Activated naive CD4-positive, alpha-beta T cell treated with anti-CD3 and anti-CD28 coated beads for 36 hours (primary cell): ENCODE results near the gene MAGI2. TPM values are rescaled to one million over a fixed set of nuclear protein-coding genes. Genes with fewer than 3 reads are reported as not detected.

Experiments
- CTCF ChIA-PET: fragments of 350-600 bp; sonication (Branson Sonifier 250); formaldehyde crosslinking; loops from one replicate; lab custom pipeline; 2021; ENCODE audit warnings: antibody characterized with exemption; lab: Charles Lee
- DNase-seq: peaks from one replicate; pipeline ENCODE4 v3.0.0-alpha.2; 2020
- H3K27ac Mint-ChIP-seq: one replicate; pipeline ENCODE4 v1.8.0; 2021; ENCODE audit warnings: mild to moderate bottlenecking, mixed read lengths
- H3K27me3 Mint-ChIP-seq: one replicate; pipeline ENCODE4 v1.8.0; 2021; ENCODE audit warnings: low read depth, mixed read lengths
- H3K36me3 Mint-ChIP-seq: one replicate; pipeline ENCODE4 v1.8.0; 2021; ENCODE audit warnings: low read depth, mixed read lengths
- H3K4me1 Mint-ChIP-seq: one replicate; pipeline ENCODE4 v1.8.0; 2021; ENCODE audit warnings: low read depth, mixed read lengths
- H3K4me3 Mint-ChIP-seq: one replicate; pipeline ENCODE4 v1.8.0; 2021; ENCODE audit warnings: mild to moderate bottlenecking, moderate library complexity, mixed read lengths
- H3K9me3 Mint-ChIP-seq: one replicate; pipeline ENCODE4 v1.8.0; 2021; ENCODE audit warnings: mixed read lengths
- intact Hi-C: fragments of 100-400 bp; cut with micrococcal nuclease; formaldehyde crosslinking; loops from one replicate; pipeline ENCODE4 v1.15.1; 2023
- total RNA-seq, 2 experiments: library from RNA; stranded (reverse); gene quantifications; one replicate each; pipeline ENCODE4 v1.2.3, GENCODE V29; 2021

MAGI2 gene
- total RNA-seq, 2 experiments from 2014 or later = 0.07 to 0.19 TPM

DNA sequence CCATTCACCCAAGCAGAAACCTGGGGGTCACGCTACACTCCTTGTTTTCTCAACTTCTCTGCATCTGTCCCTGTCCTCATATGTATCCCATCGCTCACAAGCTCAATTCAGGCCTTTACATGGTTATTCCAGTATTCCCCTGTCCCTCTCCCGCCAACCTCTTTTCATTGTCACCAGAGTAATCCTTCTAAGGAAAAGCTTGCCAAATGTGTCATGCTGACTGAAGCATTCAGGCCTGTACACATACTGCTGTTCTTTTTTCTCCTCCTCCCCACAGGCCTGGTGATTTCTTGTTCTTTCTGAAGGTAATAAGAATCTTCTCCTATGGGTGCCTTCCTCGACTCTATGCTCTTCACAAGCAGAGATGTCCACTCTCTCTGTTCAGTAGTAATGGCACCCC lies 1372.7 kb downstream of the MAGI2 start:
- peaks cover 2% of the 10 kb centered on the region for H3K27me3 Mint-ChIP-seq
- no peak overlapping the region for H3K4me3 Mint-ChIP-seq
- H3K36me3 Mint-ChIP-seq = no peaks in the 10 kb centered on the region
- intact Hi-C loops = no loop called here
- CTCF ChIA-PET = no interaction called here
- H3K9me3 Mint-ChIP-seq = no peaks in the 10 kb centered on the region
- DNase-seq = no peak
- no peak overlapping the region for H3K27ac Mint-ChIP-seq
- no peaks in the 10 kb centered on the region for H3K4me1 Mint-ChIP-seq

GRCh38 chr7:78080241-78080640 lies 1373.2 kb downstream of the MAGI2 start:
- no peaks in the 10 kb centered on the region for H3K4me1 Mint-ChIP-seq
- H3K36me3 Mint-ChIP-seq = no peaks in the 10 kb centered on the region
- no peak overlapping the region for H3K27ac Mint-ChIP-seq
- H3K9me3 Mint-ChIP-seq = no peaks in the 10 kb centered on the region
- intact Hi-C loops = no loop called here
- CTCF ChIA-PET = interaction anchor here (1.4 kb wide), 1 partner anchor 60 kb away, joined by 4 read pairs; no protein-coding TSS in a partner anchor
- no peak for DNase-seq
- no peak overlapping the region for H3K4me3 Mint-ChIP-seq
- H3K27me3 Mint-ChIP-seq = peaks cover 2% of the 10 kb centered on the region

- CTCF ChIA-PET = no interaction called here
- Mint-ChIP-seq H3K27me3 (no peaks in the 10 kb centered on the region), H3K4me3 (no peak overlapping the region), H3K9me3 (no peaks in the 10 kb centered on the region), H3K4me1 (no peaks in the 10 kb centered on the region), H3K27ac (no peak overlapping the region), H3K36me3 (no peaks in the 10 kb centered on the region)
- intact Hi-C loops = no loop called here
- DNase-seq = no peak
Observed at GRCh38 chr7:78074713-78075112, 1378.8 kb downstream of the MAGI2 start.

DNA sequence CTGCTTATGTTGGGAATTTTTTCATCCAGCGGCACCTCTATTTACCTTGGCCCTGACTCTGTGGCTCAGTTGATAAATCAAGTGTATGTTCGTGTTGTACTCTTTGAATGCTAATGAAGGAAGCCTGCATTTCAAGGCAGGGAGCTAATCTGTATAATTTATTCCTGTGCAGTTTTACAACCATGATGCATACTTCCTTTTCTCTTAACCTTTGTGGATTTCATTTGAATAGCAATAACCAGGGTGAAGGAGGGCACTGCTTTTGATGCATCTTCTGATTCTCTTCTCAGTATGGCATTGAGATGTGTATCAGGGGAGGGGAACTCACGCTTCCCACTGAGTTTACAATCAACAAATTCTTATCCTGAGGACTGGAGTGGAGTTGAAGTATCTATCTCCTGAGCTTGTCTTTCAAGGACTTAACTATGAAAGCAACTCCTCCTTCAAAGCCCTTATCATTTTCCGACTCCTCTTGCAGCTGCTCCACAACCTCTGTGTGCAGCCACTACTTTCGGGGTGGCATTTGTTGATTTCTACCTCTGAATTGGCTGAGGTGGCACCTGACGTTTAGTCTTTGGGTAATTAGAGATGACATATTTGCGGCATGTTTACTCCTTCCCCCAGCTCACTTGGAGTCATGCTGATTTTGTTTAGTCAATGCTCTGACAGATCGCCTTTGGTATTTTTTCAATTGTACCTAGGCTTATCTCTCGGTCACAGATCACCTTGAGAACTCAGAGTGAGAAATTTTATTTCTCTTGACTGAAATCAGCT lies 1379.7 kb downstream of the MAGI2 start:
- H3K4me3 Mint-ChIP-seq = no peak overlapping the region
- no peaks in the 10 kb centered on the region for H3K9me3 Mint-ChIP-seq
- intact Hi-C loops = no loop called here
- no peak overlapping the region for H3K27ac Mint-ChIP-seq
- no peaks in the 10 kb centered on the region for H3K27me3 Mint-ChIP-seq
- no peaks in the 10 kb centered on the region for H3K36me3 Mint-ChIP-seq
- CTCF ChIA-PET = interaction anchor here (0.6 kb wide), 1 partner anchor 363 kb away, joined by 3 read pairs; no protein-coding TSS in a partner anchor
- DNase-seq = no peak
- H3K4me1 Mint-ChIP-seq = no peaks in the 10 kb centered on the region

DNA sequence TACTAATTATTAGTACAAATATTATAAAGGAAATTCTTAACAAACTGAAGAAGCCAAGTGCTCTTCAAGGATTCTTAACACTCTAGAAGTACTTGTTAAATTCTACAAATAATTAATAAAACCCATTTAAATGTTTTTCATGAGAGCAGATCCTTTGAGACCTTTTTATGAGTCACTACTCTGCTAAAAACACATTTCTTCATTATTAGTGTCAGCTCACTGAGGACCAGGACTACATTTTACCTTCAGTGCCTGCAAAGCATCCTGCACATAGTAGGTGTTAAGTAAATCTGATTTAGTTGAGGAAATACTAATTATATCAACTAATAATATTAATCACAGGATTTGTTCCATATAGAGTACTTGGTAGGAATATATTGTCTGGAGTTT lies 1381.3 kb downstream of the MAGI2 start:
- intact Hi-C loops = no loop called here
- CTCF ChIA-PET = no interaction called here
- Mint-ChIP-seq H3K27me3 (no peaks in the 10 kb centered on the region), H3K4me1 (no peaks in the 10 kb centered on the region), H3K27ac (no peak overlapping the region), H3K9me3 (no peaks in the 10 kb centered on the region), H3K36me3 (no peaks in the 10 kb centered on the region), H3K4me3 (no peak overlapping the region)
- DNase-seq = no peak

DNA sequence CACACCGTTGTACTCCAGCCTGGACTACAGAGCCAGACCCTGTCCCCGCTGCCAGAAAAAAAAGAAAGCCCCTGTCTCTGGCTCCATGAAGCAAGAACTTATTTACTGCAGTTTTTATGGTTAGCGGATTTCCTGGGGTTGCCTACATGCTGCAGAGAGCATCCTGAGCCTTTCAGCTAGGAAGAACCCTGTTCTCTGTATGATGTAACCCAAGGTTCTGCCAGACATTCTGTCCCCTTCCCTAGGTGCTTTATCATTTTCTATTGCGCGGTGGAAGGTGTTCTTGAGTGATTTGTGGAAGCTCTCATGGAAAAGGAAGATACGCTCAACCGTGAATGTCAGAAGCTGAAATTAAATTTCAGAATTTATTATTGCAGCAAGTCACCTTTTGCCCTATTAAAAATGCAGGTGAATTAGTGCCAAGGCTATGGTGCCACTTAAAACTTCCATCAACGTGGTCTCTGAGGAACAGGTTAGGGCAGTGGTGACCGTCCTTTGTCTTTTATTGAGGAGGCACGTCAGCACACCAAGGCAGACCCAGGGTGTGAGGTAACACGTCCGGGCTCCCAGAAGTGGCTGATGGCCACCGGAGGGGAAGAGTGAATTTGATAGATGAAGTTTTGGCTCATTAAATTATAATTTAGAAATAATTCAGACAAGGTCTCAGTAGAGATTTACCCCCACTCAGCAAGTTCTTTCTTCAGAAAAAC lies 1381.8 kb downstream of the MAGI2 start:
- no peak for DNase-seq
- CTCF ChIA-PET = no interaction called here
- no peak overlapping the region for H3K4me3 Mint-ChIP-seq
- H3K27ac Mint-ChIP-seq = no peak overlapping the region
- H3K4me1 Mint-ChIP-seq = no peaks in the 10 kb centered on the region
- no peaks in the 10 kb centered on the region for H3K9me3 Mint-ChIP-seq
- no peaks in the 10 kb centered on the region for H3K27me3 Mint-ChIP-seq
- intact Hi-C loops = no loop called here
- H3K36me3 Mint-ChIP-seq = no peaks in the 10 kb centered on the region

GRCh38 chr7:78066599-78066998 lies 1386.9 kb downstream of the MAGI2 start:
- H3K36me3 Mint-ChIP-seq = no peaks in the 10 kb centered on the region
- H3K9me3 Mint-ChIP-seq = no peaks in the 10 kb centered on the region
- no peak for DNase-seq
- no peak overlapping the region for H3K4me3 Mint-ChIP-seq
- no peaks in the 10 kb centered on the region for H3K4me1 Mint-ChIP-seq
- H3K27ac Mint-ChIP-seq = no peak overlapping the region
- CTCF ChIA-PET = no interaction called here
- intact Hi-C loops = no loop called here
- no peaks in the 10 kb centered on the region for H3K27me3 Mint-ChIP-seq

GRCh38 chr7:78063758-78064157 lies 1389.7 kb downstream of the MAGI2 start:
- Mint-ChIP-seq H3K27me3 (peaks cover 13% of the 10 kb centered on the region), H3K36me3 (no peaks in the 10 kb centered on the region), H3K27ac (no peak overlapping the region), H3K9me3 (no peaks in the 10 kb centered on the region), H3K4me3 (no peak overlapping the region), H3K4me1 (no peaks in the 10 kb centered on the region)
- DNase-seq = no peak
- intact Hi-C loops = no loop called here
- CTCF ChIA-PET = no interaction called here

- Mint-ChIP-seq H3K36me3 (no peaks in the 10 kb centered on the region), H3K4me3 (no peak overlapping the region), H3K9me3 (no peaks in the 10 kb centered on the region), H3K27ac (no peak overlapping the region), H3K27me3 (peaks cover 20% of the 10 kb centered on the region), H3K4me1 (no peaks in the 10 kb centered on the region)
- intact Hi-C loops = no loop called here
- no peak for DNase-seq
- CTCF ChIA-PET = no interaction called here
Observed at GRCh38 chr7:78062214-78062613, 1391.3 kb downstream of the MAGI2 start.

DNA sequence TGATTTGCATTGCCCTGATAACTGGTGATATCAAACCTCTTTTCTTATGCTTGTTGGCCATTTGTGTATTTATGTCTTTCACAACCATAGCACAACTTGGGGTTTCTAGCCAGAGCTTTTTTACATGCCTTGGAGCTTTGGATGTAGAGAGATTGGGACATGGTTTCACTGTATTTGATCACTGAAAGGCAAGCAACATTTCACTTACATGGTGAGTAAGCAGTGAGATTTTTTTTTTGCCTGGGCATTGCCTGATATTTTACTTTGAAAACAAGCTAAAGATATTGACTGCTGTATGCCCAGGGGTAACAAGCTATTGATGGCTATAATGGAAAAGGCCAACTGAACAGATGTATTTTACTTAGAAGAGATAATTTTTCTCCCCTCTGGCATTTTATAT lies 1395.9 kb downstream of the MAGI2 start:
- no peaks in the 10 kb centered on the region for H3K36me3 Mint-ChIP-seq
- H3K4me1 Mint-ChIP-seq = no peaks in the 10 kb centered on the region
- no peak for DNase-seq
- intact Hi-C loops = no loop called here
- no peak overlapping the region for H3K4me3 Mint-ChIP-seq
- no peak overlapping the region for H3K27ac Mint-ChIP-seq
- peaks cover 36% of the 10 kb centered on the region for H3K27me3 Mint-ChIP-seq
- H3K9me3 Mint-ChIP-seq = no peaks in the 10 kb centered on the region
- CTCF ChIA-PET = no interaction called here

GRCh38 chr7:78055599-78055998 lies 1397.9 kb downstream of the MAGI2 start:
- Mint-ChIP-seq H3K9me3 (no peaks in the 10 kb centered on the region), H3K4me3 (no peak overlapping the region), H3K4me1 (no peaks in the 10 kb centered on the region), H3K36me3 (no peaks in the 10 kb centered on the region), H3K27ac (no peak overlapping the region), H3K27me3 (peaks cover 34% of the 10 kb centered on the region)
- CTCF ChIA-PET = no interaction called here
- DNase-seq = no peak
- intact Hi-C loops = no loop called here

- H3K27ac Mint-ChIP-seq = no peak overlapping the region
- no peaks in the 10 kb centered on the region for H3K4me1 Mint-ChIP-seq
- H3K9me3 Mint-ChIP-seq = no peaks in the 10 kb centered on the region
- intact Hi-C loops = no loop called here
- peaks cover 30% of the 10 kb centered on the region for H3K27me3 Mint-ChIP-seq
- CTCF ChIA-PET = no interaction called here
- no peak for DNase-seq
- no peaks in the 10 kb centered on the region for H3K36me3 Mint-ChIP-seq
- no peak overlapping the region for H3K4me3 Mint-ChIP-seq
Observed at GRCh38 chr7:78055001-78055573, 1398.4 kb downstream of the MAGI2 start.
